Renal cortical epithelial cell (primary cell): Measurements from ENCODE around the gene SLC18A2. TPM values are rescaled to one million over a fixed set of nuclear protein-coding genes. Genes with fewer than 3 reads are reported as not detected.

Experiments used
- DNase-seq: peaks from one replicate; pipeline ENCODE4 v3.0.0-alpha.2; 2011; ENCODE audit warnings: low read depth
- total RNA-seq: library from RNA; depleted of rRNA; stranded (reverse); fragments of >200 nt; gene quantifications from 2 replicates; pipeline ENCODE4 v1.2.3, GENCODE V29; 2014

SLC18A2 gene
- total RNA-seq, 1 donor from 2014 or later = 0.10 TPM

GRCh38 chr10:117311261-117311660 lies 70.3 kb downstream of the SLC18A2 start:
- no peak for DNase-seq

- DNase-seq = peak; percentile 9
Observed at GRCh38 chr10:117312430-117312829, 71.5 kb downstream of the SLC18A2 start.

GRCh38 chr10:117313641-117314040 lies 72.7 kb downstream of the SLC18A2 start:
- no peak for DNase-seq

GRCh38 chr10:117316701-117317100 lies 75.8 kb downstream of the SLC18A2 start:
- no peak for DNase-seq

- DNase-seq = no peak
Observed at GRCh38 chr10:117318909-117319308, 78.0 kb downstream of the SLC18A2 start.

GRCh38 chr10:117320050-117320665 lies 79.2 kb downstream of the SLC18A2 start:
- peak; percentile 42 for DNase-seq

GRCh38 chr10:117322260-117322659 lies 81.3 kb downstream of the SLC18A2 start:
- DNase-seq = peak; percentile 71

GRCh38 chr10:117324367-117324766 lies 83.5 kb downstream of the SLC18A2 start:
- no peak for DNase-seq

- peak; percentile 25 for DNase-seq
Observed at GRCh38 chr10:117327262-117327661, 86.3 kb downstream of the SLC18A2 start.

Other genes starting within 250 kb of the SLC18A2 start
- 11.6 and 35.9 TPM in 2 replicates for gene SHTN1, start 235.9 kb upstream of the SLC18A2 start, total RNA-seq
- not detected in 2 replicates for gene VAX1, start 102.8 kb upstream of the SLC18A2 start, total RNA-seq
- gene KCNK18, start 43.6 kb upstream of the SLC18A2 start, total RNA-seq = not detected in 2 replicates
- 26.7 and 51.9 TPM in 2 replicates for gene PDZD8, start 134.3 kb downstream of the SLC18A2 start, total RNA-seq